HG03571 (cell line): ENCODE results near the gene FAM118A.
"Not testable (repeated sequence)": the region's sequence is repeated elsewhere in the genome, so short reads cannot be mapped to it uniquely, and the experiment has no call there.

Source experiments
- ATAC-seq: cut with Tn5 transposase; IDR thresholded peaks from one replicate; pipeline ENCODE4 v1.9.1; 2021; ENCODE audit not compliant: unreplicated experiment

Gene FAM118A

DNA sequence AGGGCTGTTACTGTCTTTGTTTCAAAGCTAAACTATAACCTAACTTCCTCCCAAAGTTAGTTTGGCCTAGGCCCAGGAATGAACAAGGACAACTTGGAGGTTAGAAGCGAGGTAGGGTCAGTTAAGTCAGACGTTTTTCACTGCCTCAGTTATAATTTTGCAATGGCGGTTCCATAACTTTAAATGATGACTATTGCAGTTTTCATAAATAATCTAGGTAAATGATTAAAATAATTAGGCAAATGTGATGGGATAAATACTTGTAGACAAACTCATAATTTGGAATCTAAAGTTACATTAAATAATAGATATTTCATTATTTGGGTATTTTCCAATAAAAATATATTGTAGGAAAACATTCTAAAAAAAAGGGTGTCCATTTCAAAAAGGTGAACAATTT is 63.9 kb downstream of the FAM118A start:
- ATAC-seq: not testable (repeated sequence)

DNA sequence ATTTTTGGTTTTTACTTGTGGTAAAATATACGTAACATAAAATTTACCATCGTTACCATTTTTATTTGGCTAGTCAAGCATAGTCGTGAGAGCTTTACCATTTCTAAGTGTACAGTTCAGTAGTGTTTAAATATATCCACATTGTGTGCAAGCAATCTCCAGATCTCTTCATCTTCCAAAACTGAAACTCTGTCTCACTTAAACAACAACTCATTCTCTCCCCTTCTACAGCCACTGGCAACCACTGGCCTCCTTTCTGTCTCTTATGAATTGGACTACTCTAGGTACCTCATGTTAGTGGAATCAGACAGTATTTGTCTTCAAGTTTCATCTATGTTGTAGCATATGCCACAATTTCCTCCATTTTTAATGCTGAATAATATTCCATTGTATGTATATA is 66.3 kb downstream of the FAM118A start:
- no peak for ATAC-seq

DNA sequence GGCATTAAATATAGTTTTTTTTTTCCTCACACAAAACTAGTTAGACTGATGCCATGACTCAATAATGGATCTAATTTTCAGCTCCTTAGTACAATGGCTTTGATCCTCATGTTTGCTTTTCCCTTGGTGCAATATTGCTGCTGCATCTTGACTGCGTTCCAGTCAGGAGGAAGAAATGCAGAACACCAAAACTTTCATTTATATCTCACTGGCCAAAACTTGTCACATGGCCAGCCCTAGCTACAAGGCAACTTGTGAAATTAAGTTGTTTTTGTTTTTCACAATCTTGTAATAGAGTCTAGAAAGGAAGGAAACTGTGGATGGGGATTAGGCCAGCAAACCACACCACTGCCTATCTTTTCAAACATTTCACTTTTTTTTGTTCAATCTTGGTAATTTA is 67.0 kb downstream of the FAM118A start:
- ATAC-seq: no peak

DNA sequence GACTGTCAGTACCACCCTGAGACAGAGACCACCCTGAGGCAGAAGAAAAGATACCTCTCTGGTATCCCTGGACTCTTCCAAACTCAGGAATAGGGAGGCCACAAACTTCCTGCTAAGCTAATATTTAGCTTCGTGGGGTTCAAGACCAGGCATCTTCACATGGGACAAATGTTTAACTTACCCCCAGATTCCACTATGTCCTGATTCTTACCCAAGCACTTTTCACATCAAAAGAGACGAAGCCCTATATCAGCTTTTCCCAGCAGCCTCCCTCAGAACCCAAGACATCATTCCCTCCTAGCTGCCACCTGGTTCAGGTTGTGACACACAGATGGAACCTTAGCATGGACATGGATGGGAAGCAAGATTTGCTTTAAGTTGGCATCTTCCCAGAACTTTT is 71.6 kb downstream of the FAM118A start:
- no peak for ATAC-seq

DNA sequence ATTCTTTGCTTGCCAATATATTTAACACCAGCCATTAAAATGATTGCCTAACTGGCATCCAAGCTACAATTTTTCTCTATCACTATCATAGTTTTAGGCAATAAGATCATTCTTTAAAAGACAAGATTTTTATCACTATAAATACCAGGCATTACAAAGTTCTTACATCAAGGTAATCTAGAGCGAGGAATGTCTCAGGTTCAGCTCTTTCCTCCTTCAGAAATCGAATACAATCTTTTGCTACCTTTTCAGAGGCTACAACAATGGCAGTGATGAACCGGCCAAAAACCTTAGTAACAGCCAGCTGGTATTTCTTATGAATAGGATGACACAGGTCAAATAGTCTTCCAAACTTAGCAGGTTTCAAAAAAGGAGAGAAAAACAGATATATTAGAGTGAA is 79.8 kb downstream of the FAM118A start:
- no peak for ATAC-seq
